Transverse colon (tissue), 4 donors: Measurements from ENCODE around the gene TADA1. TPM values are rescaled to one million over a fixed set of nuclear protein-coding genes. Genes with fewer than 3 reads are reported as not detected.

Source experiments
- DNase-seq: peaks from one replicate; pipeline ENCODE4 v3.0.0-alpha.2; 2019
- H3K27ac ChIP-seq, 4 donors: fragments of 200-600 bp; sonication (generic); 2 replicates each; pipeline ENCODE4 v1.5.1; 2016 to 2018; ENCODE audit warnings: inconsistent platforms in 4 of 4
- H3K27me3 ChIP-seq: fragments of 200-600 bp; sonication (generic); 2 replicates; pipeline ENCODE4 v1.5.1; 2017; ENCODE audit warnings: inconsistent platforms
- H3K36me3 ChIP-seq, 4 donors: fragments of 200-600 bp; sonication (generic); 2 replicates each; pipeline ENCODE4 v1.5.1; 2017 to 2019; ENCODE audit warnings: inconsistent platforms in 4 of 4
- H3K4me1 ChIP-seq, 4 donors: fragments of 200-600 bp; sonication (generic); 2 replicates each; pipeline ENCODE4 v1.5.1; 2017 to 2020; ENCODE audit warnings: inconsistent platforms in 4 of 4
- H3K4me3 ChIP-seq, 4 donors: fragments of 200-600 bp; sonication (generic); 1 replicate in 1 of 4; 2 replicates in 3 of 4; pipeline versions ENCODE4 v1.5.1 to v1.6.1; 2017 to 2019; ENCODE audit warnings: inconsistent platforms in 4 of 4
- H3K9me3 ChIP-seq, 2 donors: fragments of 200-600 bp; sonication (generic); 2 replicates each; pipeline ENCODE4 v1.5.1; 2017 to 2019; ENCODE audit warnings: inconsistent platforms in 2 of 2
- EP300 ChIP-seq: sonication (generic); formaldehyde crosslinking; IDR thresholded peaks from one replicate; pipeline ENCODE4 v1.6.1; 2017; ENCODE audit warnings: antibody characterized with exemption, low read depth
- POLR2A ChIP-seq: fragments of 450-650 bp; IDR thresholded peaks from one replicate; pipeline ENCODE4 v1.6.1; 2016; ENCODE audit warnings: antibody characterized with exemption, mild to moderate bottlenecking, moderate library complexity
- POLR2AphosphoS5 ChIP-seq, 3 donors: sonication (generic); formaldehyde crosslinking; IDR thresholded peaks; one replicate each; pipeline ENCODE4 v1.6.1; 2016; ENCODE audit warnings: antibody characterized with exemption in 3 of 3
- WGBS, 2 donors: methylation state at CpG; one replicate each; pipeline ENCODE4 v1.1.5; 2018; ENCODE audit warnings: low coverage in 1 of 2; 5-methylcytosine and 5-hydroxymethylcytosine counted together
- in situ Hi-C, 4 donors: fragments of 200-750 bp; cut with MboI; loops; one replicate each; pipeline versions ENCODE4 v1.15.0 to v1.15.1; 2017; ENCODE audit warnings: low sequenced_read_pairs in 3 of 4, low pct_ligation_motif_present in 1 of 4, low pct_unique_long_range_greater_than_20kb in 1 of 4
- intact Hi-C: fragments of 100-400 bp; cut with DNase I; formaldehyde crosslinking; loops from one replicate; pipeline ENCODE4 v1.15.1; 2023; ENCODE audit warnings: low total_unique reads
- total RNA-seq, 4 donors: library from RNA; depleted of rRNA; stranded (reverse); fragments of >200 nt; gene quantifications; one replicate each; pipeline ENCODE4 v1.1.0, GENCODE V29; 2016
- TF ChIP-seq, protein P1 (sequence below), 5 experiments: fragments of 200-600 bp in 3 of 5; fragments of 450-650 bp in 2 of 5; sonication (generic) in 3 of 5; IDR thresholded peaks; 1 replicate in 2 of 5; 2 replicates in 3 of 5; pipeline ENCODE4 v1.5.1; 2016 to 2017; ENCODE audit warnings: antibody characterized with exemption in 5 of 5, inconsistent platforms in 3 of 5, mild to moderate bottlenecking in 2 of 5, moderate library complexity in 1 of 5

TADA1 gene
- total RNA-seq, 4 donors from 2014 or later, result 1.5 to 21.7 (median 12.0) TPM

DNA sequence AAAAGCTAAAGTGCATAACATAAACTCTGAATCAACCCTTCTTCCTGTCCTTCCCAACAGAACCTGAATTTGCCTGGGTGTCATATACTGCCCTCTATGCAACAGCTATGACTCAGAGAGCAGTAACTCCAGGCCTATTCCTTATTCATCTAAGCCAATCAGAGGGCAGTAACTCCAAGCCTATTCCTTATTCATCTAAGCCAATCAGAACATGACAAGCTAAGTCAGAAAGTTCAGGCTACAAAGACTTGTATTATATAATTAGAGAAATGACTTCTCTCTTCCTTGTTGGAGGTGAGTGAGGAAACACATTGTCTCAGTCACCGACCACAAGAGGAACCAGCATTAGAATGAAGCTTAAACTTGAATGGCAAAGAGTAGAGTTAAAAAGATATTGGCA is 26.2 kb upstream of the TADA1 start:
- Histone ChIP-seq H3K27ac (no peak overlapping the region), H3K9me3 (peaks cover 0 to 2% of the 10 kb centered on the region in 2 donors), H3K4me1 (peaks cover 0 to 6% (median 0%) of the 10 kb centered on the region in 4 donors), H3K27me3 (no peaks in the 10 kb centered on the region), H3K4me3 (no peak overlapping the region), H3K36me3 (no peaks in the 10 kb centered on the region)
- DNase-seq, result no peak
- intact Hi-C loops, result no loop called here
- WGBS, 2 donors, result 60 to 67% methylated on average over 1 of the region's 1 CpG
- TF ChIP-seq EP300, result no peak
- TF ChIP-seq POLR2AphosphoS5 (IDR thresholded peaks at IDR 0.05), result no peak
- TF ChIP-seq, protein P1, sequence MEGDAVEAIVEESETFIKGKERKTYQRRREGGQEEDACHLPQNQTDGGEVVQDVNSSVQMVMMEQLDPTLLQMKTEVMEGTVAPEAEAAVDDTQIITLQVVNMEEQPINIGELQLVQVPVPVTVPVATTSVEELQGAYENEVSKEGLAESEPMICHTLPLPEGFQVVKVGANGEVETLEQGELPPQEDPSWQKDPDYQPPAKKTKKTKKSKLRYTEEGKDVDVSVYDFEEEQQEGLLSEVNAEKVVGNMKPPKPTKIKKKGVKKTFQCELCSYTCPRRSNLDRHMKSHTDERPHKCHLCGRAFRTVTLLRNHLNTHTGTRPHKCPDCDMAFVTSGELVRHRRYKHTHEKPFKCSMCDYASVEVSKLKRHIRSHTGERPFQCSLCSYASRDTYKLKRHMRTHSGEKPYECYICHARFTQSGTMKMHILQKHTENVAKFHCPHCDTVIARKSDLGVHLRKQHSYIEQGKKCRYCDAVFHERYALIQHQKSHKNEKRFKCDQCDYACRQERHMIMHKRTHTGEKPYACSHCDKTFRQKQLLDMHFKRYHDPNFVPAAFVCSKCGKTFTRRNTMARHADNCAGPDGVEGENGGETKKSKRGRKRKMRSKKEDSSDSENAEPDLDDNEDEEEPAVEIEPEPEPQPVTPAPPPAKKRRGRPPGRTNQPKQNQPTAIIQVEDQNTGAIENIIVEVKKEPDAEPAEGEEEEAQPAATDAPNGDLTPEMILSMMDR (IDR thresholded peaks at IDR 0.05), result no peak
- TF ChIP-seq POLR2A, result no peak
- in situ Hi-C loops, result no loop called here

DNA sequence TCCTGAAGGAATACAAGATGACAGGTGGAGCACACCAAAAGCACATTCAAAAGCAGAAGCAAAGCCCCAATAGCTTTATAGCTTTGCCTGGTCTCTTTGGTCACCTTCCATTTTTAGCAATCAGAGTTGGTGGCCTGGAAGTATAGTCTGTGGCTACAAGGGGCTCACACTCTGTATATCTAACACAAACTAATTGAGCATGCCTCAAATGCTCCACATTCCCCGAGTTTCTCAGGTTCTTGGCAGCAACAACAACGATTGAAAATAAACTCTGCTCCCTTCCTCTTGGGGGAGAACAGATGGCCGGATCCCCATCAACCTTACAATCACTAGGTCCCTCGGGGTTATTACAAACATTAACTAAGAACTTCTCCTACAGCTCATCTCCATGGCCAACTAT is 24.9 kb upstream of the TADA1 start:
- in situ Hi-C loops (no loop called here), intact Hi-C loops (no loop called here)
- Histone ChIP-seq H3K36me3 (no peaks in the 10 kb centered on the region), H3K9me3 (peaks cover 0 to 3% of the 10 kb centered on the region in 2 donors), H3K4me1 (peaks cover 0 to 6% (median 0%) of the 10 kb centered on the region in 4 donors), H3K27ac (peak overlapping the region in 1 of 4 donors; percentile 1), H3K4me3 (no peak overlapping the region), H3K27me3 (no peaks in the 10 kb centered on the region)
- WGBS, 2 donors, result 41% methylated on average over 4 of the region's 4 CpGs; no CpG with 5 or more reads in 1 of the 2 donors
- TF ChIP-seq, protein P1 (IDR thresholded peaks at IDR 0.05), result no peak
- TF ChIP-seq POLR2AphosphoS5 (IDR thresholded peaks at IDR 0.05) (no peak), EP300 (no peak), POLR2A (no peak)
- no peak for DNase-seq

DNA sequence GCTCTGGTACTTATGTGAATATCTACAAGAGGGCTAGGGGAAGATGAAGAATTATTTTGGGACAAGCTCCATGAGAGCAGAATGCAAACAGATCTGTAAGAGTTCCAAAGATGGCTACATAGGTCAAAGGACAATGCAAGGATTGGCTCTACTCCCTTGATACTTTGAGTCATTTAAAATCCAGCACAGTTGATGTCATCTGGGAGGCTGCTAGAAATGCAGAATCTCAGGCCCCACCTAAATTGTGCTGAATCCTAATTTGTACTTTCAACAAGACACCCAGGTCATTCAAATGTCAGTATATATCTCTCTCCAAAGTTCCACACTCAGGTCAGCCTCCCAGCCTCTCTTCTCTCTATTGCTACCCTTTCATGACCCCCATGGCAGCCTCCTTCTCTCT is 23.7 kb upstream of the TADA1 start:
- intact Hi-C loops (no loop called here), in situ Hi-C loops (loop anchor here in 2 of 4 donors (25.0 kb wide), 2 partner anchors 538 to 638 kb away; no protein-coding TSS in a partner anchor)
- no peak for TF ChIP-seq POLR2A
- TF ChIP-seq, protein P1 (IDR thresholded peaks at IDR 0.05), result no peak
- TF ChIP-seq EP300, result no peak
- TF ChIP-seq POLR2AphosphoS5 (IDR thresholded peaks at IDR 0.05), result no peak
- Histone ChIP-seq H3K9me3 (peaks cover 0 to 3% of the 10 kb centered on the region in 2 donors), H3K27me3 (no peaks in the 10 kb centered on the region), H3K4me1 (peaks cover 0 to 6% (median 0%) of the 10 kb centered on the region in 4 donors), H3K4me3 (no peak overlapping the region), H3K27ac (no peak overlapping the region), H3K36me3 (no peaks in the 10 kb centered on the region)
- DNase-seq, result no peak

DNA sequence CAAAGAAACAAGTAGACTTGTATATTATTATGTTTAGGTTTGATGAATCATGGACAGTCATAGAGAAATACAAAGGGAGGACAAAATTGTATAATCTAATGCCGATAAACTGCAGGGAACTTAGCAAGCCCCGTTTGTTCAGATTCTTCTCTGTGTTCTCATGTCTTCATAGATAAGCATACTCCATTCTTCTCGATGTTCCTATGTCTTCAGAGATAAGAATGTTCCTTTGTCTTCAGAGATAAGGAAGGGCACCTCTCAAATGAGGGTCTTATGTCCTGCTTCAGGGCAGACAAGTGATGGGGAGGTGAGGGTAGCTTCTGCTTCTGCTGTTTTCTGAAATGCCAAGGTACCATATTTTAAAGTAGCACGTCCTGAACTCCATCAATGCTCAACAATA is 19.7 kb upstream of the TADA1 start:
- H3K4me1 ChIP-seq, result no peaks in the 10 kb centered on the region
- intact Hi-C loops, result no loop called here
- no peaks in the 10 kb centered on the region for H3K36me3 ChIP-seq
- no peak overlapping the region for H3K4me3 ChIP-seq
- H3K27ac ChIP-seq, result no peak overlapping the region
- peaks cover 0 to 3% of the 10 kb centered on the region in 2 donors for H3K9me3 ChIP-seq
- 74 to 78% methylated on average over 3 to 4 of the region's 4 CpGs for WGBS, 2 donors
- TF ChIP-seq EP300, result no peak
- TF ChIP-seq POLR2AphosphoS5 (IDR thresholded peaks at IDR 0.05), result no peak
- TF ChIP-seq, protein P1 (IDR thresholded peaks at IDR 0.05), result no peak
- TF ChIP-seq POLR2A, result no peak
- in situ Hi-C loops, result loop anchor here in 2 of 4 donors (25.0 kb wide), 2 partner anchors 542 to 642 kb away; no protein-coding TSS in a partner anchor
- no peaks in the 10 kb centered on the region for H3K27me3 ChIP-seq
- DNase-seq, result no peak
